Central memory CD8-positive, alpha-beta T cell (primary cell): Measurements from ENCODE around the gene LRRC32.
"Not testable (repeated sequence)": the region's sequence is repeated elsewhere in the genome, so short reads cannot be mapped to it uniquely, and the experiment has no call there.

ENCODE experiments used
- ATAC-seq: fragments of 150-1000 bp; cut with Tn5 transposase; replicated peaks from 2 replicates; pipeline ENCODE4 v1.10.0; 2022; ENCODE audit warnings: mild to moderate bottlenecking, moderate FRiP score, moderate number of reproducible peaks; ENCODE audit not compliant: poor library complexity, severe bottlenecking; ENCODE audit errors: extremely low read depth
- DNase-seq, 2 donors: peaks; one replicate each; pipeline ENCODE4 v3.0.0; 2021; ENCODE audit warnings: low spot score in 2 of 2
- H3K27ac Mint-ChIP-seq: one replicate; pipeline ENCODE4 v1.8.0; 2022; ENCODE audit warnings: low read depth, mild to moderate bottlenecking, moderate library complexity, mixed read lengths
- H3K27me3 Mint-ChIP-seq: one replicate; pipeline ENCODE4 v1.8.0; 2022; ENCODE audit warnings: mixed read lengths
- H3K36me3 Mint-ChIP-seq: one replicate; pipeline ENCODE4 v1.8.0; 2022; ENCODE audit warnings: mild to moderate bottlenecking, moderate library complexity, mixed read lengths; ENCODE audit not compliant: insufficient read depth
- H3K4me1 Mint-ChIP-seq: one replicate; pipeline ENCODE4 v1.8.0; 2022; ENCODE audit warnings: mixed read lengths
- H3K4me3 Mint-ChIP-seq: one replicate; pipeline ENCODE4 v1.8.0; 2022; ENCODE audit warnings: mild to moderate bottlenecking, moderate library complexity, mixed read lengths
- H3K9me3 Mint-ChIP-seq: one replicate; pipeline ENCODE4 v1.8.0; 2022; ENCODE audit warnings: mixed read lengths

Gene LRRC32

DNA sequence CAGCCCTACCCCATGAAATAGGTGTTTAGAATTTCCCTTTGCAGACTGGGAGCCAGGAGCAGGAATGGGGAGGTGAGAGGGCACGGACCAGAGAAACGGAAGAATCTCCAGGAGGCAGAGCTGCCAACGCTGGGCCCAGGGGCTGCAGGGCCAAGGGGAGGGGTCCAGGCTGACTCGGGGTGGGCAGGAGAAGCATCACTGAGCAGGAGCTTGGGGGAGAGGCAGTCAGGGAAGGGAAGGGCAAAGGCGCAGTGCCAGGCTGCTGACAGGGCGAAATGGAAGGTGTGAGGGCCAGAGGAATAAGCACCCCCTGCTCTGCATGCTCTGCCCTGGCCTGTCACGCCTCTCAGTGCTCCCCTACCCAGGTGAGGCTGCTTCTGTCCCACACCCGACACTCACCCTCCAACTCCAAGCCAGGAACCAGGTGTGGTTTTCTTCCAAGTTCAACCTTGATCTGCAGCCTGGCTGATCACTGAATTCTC lies 14.5 kb downstream of the LRRC32 start:
- ATAC-seq (no peak), DNase-seq (no peak)
- no peaks in the 10 kb centered on the region for H3K4me1 Mint-ChIP-seq
- peaks cover 18% of the 10 kb centered on the region for H3K27me3 Mint-ChIP-seq
- no peaks in the 10 kb centered on the region for H3K9me3 Mint-ChIP-seq
- no peak overlapping the region for H3K27ac Mint-ChIP-seq
- no peak overlapping the region for H3K4me3 Mint-ChIP-seq
- H3K36me3 Mint-ChIP-seq = peaks cover 3% of the 10 kb centered on the region

DNA sequence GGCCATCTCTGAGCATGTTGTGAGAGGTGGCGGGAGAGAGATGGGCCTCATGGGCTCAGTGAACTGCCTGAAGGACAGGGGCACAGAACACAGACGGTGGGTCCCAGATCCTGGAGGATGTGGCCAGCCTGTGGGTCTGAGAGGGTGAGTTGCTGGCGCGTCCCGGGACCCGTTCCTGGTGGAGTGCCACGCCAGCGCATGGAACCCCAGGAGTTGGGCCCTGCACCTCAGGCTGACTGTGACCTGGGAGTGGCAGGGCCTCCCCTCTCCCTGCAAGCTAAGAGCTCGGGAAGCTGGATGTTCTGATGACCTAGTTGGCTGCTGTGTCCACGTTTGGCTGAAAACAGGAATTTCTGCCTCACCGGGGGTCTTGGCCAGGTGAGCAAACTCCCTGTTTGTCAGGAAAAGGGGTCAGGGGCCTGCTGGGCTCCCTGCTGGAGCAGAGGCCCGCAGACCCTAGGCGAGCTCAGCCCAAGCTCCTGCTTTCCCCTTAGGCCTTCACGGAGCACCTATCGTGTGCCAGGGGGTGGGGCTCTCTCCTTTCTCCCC lies 15.0 kb downstream of the LRRC32 start:
- no peaks in the 10 kb centered on the region for H3K9me3 Mint-ChIP-seq
- DNase-seq = no peak
- H3K4me1 Mint-ChIP-seq = no peaks in the 10 kb centered on the region
- H3K27me3 Mint-ChIP-seq = peaks cover 23% of the 10 kb centered on the region
- peaks cover 2% of the 10 kb centered on the region for H3K36me3 Mint-ChIP-seq
- H3K4me3 Mint-ChIP-seq = no peak overlapping the region
- no peak overlapping the region for H3K27ac Mint-ChIP-seq
- ATAC-seq = no peak

DNA sequence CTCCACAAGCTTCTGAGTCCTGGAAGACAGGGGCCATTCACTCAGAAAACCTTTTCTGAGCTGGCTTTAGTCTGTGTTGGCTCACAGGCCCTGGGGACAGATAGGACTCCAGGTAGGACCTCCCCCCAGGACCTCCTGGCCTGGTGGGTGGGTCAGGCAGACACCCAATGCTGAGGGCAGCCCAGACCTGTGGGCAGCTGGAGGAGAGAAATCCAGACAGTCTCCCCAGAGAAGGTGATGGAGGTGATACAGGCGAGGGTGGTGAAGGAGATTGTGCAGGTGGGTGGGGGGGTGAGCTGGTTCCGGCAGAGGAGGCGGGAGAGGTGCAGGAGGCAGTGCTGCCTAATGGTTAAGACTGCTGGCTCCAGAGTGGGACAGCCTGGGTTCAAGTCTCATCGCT lies 15.6 kb downstream of the LRRC32 start:
- Mint-ChIP-seq H3K27ac (no peak overlapping the region), H3K4me1 (no peaks in the 10 kb centered on the region), H3K27me3 (peaks cover 29% of the 10 kb centered on the region), H3K36me3 (peaks cover 2% of the 10 kb centered on the region), H3K4me3 (no peak overlapping the region), H3K9me3 (no peaks in the 10 kb centered on the region)
- ATAC-seq = no peak
- DNase-seq = no peak

DNA sequence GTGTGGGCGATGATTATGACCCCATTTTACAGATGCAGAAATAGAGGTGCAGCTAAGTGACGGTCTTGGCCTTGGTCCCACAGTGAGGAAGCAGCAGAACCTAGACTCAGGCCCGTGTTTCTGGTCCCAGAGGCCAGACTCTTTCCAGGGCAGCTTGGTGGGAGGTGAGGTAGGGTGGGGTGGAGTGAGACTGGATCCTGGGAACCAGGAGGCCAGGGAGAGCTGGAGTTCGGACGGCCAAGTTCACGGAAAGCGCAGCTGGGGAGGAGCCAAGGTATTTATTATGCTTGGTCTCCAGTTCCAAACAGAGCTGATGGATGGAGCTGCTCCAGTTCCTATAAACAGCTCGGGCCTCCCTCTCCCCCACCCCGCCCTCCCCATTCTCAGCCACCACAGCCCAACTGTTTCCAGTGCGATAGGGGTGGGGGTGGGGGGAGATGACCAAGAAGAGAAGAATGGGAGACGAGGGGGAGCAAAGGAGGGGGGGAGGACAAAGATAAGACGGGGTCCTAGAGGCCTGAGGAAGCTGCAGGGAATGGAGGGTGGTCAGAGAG lies 16.2 kb downstream of the LRRC32 start:
- Mint-ChIP-seq H3K27ac (no peak overlapping the region), H3K4me3 (no peak overlapping the region), H3K9me3 (no peaks in the 10 kb centered on the region), H3K36me3 (peaks cover 2% of the 10 kb centered on the region), H3K27me3 (peaks cover 35% of the 10 kb centered on the region), H3K4me1 (no peaks in the 10 kb centered on the region)
- ATAC-seq = no peak
- DNase-seq = no peak

DNA sequence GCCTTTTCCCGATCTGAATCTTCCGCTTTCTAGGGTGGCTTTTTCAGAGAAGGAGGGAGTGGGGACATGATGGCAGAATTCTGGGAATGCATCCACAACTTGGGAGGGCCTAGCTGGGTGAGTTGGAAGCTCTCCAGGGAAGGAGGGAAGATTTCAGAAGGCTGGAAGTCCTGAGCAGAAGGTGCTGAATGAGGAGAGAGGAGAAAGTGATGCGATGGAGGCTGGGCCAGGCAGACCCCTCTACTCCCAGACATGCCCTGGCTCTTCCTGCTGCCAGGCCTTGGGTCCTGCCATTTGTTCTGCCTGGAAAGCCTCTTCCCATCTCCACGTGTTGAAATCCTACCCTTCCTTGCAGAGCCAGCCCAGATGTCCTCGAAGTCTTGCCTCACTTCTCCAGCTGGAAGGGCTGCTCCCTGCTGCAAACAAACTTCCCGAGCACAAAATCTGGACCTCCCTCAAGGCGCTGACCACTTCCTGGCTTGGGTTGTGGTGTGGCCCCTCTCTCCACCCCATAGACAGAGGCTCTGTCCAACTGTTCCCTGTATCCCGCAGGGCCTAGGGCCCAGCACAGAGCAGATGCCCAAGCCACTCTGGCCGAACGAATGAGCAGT lies 16.8 kb downstream of the LRRC32 start:
- Mint-ChIP-seq H3K4me1 (no peaks in the 10 kb centered on the region), H3K9me3 (no peaks in the 10 kb centered on the region), H3K36me3 (peaks cover 2% of the 10 kb centered on the region), H3K4me3 (no peak overlapping the region), H3K27me3 (peaks cover 41% of the 10 kb centered on the region), H3K27ac (no peak overlapping the region)
- DNase-seq (no peak), ATAC-seq (no peak)

DNA sequence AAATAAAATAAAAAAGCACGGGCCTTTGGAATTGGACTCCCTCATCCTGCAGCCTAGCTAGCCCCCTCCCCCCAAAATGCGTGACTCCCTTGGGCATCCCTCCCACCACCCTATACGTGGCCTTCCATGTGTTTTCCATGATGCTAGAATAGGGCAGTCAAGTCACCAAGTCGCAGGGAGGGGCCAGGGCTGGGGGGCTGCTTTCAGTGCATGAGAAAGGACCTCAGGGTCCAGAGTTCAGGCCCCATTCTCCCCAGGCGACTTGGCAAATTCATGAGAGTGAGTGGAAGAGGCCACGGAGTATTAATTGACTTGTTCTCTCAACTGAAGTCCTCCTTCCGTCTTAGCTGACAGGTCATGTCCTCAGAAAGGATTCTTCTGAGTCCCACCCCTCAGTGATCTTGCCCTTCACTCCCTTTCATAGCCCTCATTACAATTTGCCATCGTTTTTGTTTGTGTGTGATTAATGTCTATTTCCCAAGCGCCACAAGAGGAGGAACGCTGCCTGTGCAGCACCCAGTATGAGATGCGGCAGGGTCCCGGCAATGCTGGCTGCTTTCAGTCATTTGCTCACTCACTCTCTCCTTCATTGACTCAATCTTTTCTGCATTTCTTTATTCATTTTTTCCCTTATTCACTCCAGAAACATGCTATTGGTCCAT lies 17.4 kb downstream of the LRRC32 start:
- Mint-ChIP-seq H3K4me3 (no peak overlapping the region), H3K4me1 (no peaks in the 10 kb centered on the region), H3K27me3 (peaks cover 48% of the 10 kb centered on the region), H3K9me3 (no peaks in the 10 kb centered on the region), H3K27ac (no peak overlapping the region), H3K36me3 (peaks cover 2% of the 10 kb centered on the region)
- ATAC-seq (no peak), DNase-seq (no peak)

DNA sequence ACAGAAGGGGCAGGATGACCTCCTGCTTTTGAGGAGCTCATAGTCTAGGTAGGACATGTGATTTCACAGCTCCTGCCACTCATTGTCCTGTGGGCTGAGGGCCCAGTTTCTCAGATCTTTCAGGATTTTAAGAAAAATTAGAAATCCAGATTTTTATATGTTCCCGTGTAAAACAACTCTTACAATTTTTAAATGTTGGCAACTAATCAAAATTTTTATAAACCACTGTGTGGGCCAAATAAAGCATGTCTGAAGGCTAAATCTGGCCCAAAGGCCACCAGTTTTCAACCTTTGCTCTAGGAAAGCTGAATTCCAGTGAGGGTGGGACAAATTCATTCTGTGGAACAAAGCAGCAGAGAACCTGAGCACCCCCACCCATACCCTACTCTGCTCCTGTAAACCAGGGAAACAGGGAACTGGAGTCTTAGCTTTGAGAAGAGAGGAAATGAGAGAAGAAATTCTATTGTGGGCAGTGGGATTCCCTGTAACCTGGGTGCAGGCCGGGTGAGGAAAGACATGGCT lies 20.6 kb downstream of the LRRC32 start:
- Mint-ChIP-seq H3K9me3 (peaks cover 5% of the 10 kb centered on the region), H3K27me3 (peaks cover 79% of the 10 kb centered on the region), H3K27ac (no peak overlapping the region), H3K36me3 (peaks cover 2% of the 10 kb centered on the region), H3K4me3 (no peak overlapping the region), H3K4me1 (no peaks in the 10 kb centered on the region)
- DNase-seq (no peak), ATAC-seq (no peak)

DNA sequence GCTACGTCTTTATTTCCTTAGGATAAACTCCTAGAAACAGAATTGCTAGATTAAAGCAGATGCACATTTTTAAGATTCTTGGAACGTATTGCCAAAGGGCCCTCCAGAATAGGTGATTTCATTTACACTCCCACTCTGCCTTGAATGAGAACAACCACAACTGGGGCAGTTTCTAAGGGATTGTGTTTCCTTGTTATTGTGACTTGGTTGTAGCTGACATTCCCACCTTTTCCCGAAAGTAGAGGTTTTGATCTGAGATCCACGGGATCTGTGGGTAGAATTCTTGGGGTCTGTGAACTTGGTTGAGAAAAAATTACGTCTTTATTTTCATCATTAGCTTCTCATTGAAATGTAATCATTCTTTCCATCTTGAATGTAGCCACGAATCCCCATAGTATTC lies 21.5 kb downstream of the LRRC32 start:
- peaks cover 5% of the 10 kb centered on the region for H3K9me3 Mint-ChIP-seq
- H3K36me3 Mint-ChIP-seq = peaks cover under 1% of the 10 kb centered on the region
- DNase-seq (no peak), ATAC-seq (no peak)
- no peak overlapping the region for H3K27ac Mint-ChIP-seq
- no peak overlapping the region for H3K4me3 Mint-ChIP-seq
- peaks cover 84% of the 10 kb centered on the region for H3K27me3 Mint-ChIP-seq
- no peaks in the 10 kb centered on the region for H3K4me1 Mint-ChIP-seq

DNA sequence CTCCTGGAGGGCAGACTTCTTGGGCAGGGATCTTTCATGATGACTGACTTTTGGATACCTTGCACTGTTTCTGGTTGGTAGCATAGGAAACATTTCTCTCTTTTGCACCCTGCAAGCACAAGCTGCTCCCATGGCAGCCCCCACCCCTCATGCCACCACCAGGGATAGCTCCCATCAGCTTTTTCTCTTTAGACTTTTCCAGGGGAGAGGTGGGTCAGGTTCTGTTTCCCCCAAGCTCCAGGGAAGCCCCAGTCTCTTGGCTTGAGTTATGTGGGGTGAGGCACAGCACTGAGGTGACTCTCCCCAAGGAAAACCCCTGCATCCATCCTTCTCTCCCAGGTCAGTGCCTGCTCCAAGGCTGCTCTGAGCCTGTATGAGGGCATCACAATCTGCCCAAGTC lies 22.5 kb downstream of the LRRC32 start:
- Mint-ChIP-seq H3K27me3 (peaks cover 84% of the 10 kb centered on the region), H3K9me3 (peaks cover 5% of the 10 kb centered on the region), H3K36me3 (no peaks in the 10 kb centered on the region), H3K4me3 (no peak overlapping the region), H3K4me1 (no peaks in the 10 kb centered on the region), H3K27ac (no peak overlapping the region)
- no peak for DNase-seq
- no peak for ATAC-seq

DNA sequence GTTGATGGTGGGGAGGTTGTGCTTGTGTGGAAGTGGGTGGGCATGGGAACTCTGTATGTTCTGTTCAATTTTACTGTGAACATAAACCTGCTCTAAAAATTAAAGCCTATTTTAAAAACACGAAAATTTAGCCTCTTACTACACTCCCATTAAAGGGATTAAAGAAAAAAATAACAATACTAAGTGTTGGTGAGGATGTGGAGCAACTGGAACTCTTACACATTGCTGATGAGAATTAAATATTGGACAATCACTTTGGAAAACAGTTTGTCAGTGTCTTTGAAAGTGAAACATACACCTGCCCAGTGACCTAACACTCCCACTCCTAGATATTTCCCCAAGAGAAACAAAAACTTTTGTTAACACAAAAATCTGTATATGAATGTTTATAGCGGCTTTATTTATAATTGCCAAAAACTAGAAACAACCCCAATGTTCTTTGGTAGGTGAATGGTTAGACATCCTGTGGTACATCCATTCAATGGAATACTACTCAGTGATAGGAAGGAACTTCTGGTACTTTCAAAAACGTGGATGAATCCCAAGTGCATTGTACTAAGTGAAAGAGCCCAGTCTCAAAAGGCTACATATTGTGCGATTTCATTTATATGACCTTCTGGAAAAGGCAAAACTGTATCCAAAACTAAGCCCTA lies 23.5 kb downstream of the LRRC32 start:
- Mint-ChIP-seq H3K4me3 (no peak overlapping the region), H3K36me3 (no peaks in the 10 kb centered on the region), H3K27me3 (peaks cover 92% of the 10 kb centered on the region), H3K4me1 (peaks cover 2% of the 10 kb centered on the region), H3K9me3 (peaks cover 5% of the 10 kb centered on the region), H3K27ac (no peak overlapping the region)
- ATAC-seq (no peak), DNase-seq (no peak)

DNA sequence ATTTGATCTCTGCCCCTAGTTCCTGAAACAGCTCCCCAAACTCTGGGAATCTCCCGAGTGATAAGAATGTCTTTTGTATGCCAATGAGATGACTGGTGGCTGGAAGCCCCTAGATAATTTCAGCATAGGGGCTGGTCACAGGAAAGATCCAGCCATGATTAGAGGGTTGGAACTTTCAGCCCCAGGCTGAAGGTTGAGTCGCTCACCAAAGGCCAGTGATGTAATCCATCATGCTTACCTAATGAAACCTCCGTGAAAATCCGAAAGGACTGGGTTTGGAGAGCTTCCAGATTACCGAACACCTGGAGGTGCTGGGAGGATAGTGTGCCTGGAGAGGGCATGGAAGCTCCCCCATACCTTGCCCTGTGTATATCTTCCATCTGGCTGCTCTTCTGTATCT lies 26.0 kb downstream of the LRRC32 start:
- peaks cover 6% of the 10 kb centered on the region for H3K4me1 Mint-ChIP-seq
- H3K27ac Mint-ChIP-seq = no peak overlapping the region
- no peak for DNase-seq
- no peaks in the 10 kb centered on the region for H3K36me3 Mint-ChIP-seq
- peaks cover 94% of the 10 kb centered on the region for H3K27me3 Mint-ChIP-seq
- peaks cover 5% of the 10 kb centered on the region for H3K9me3 Mint-ChIP-seq
- H3K4me3 Mint-ChIP-seq = no peak overlapping the region
- ATAC-seq = no peak

DNA sequence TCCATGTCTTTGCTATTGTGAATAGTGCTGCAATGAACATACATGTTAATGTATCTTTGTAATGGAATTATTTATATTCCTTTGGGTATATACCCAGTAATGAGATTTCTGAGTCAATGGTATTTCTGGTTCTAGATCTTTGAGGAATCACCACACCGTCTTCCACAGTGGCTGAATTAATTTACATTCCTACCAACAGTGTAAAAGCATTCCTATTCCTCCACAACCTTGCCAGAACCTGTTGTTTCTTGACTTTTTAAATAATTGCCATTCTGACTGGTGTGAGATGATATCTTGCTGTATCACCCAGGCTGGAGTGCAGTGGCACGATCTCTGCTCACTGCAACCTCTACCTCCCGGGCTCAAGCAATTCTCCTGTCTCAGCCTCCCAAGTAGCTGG lies 26.8 kb downstream of the LRRC32 start:
- H3K36me3 Mint-ChIP-seq, H3K9me3 Mint-ChIP-seq, ATAC-seq, H3K4me1 Mint-ChIP-seq, H3K4me3 Mint-ChIP-seq, DNase-seq, H3K27ac Mint-ChIP-seq: not testable (repeated sequence)
- H3K27me3 Mint-ChIP-seq = peaks cover 94% of the 10 kb centered on the region
